Measurements from ENCODE around the gene TUBB2B.

Gene TUBB2B

DNA sequence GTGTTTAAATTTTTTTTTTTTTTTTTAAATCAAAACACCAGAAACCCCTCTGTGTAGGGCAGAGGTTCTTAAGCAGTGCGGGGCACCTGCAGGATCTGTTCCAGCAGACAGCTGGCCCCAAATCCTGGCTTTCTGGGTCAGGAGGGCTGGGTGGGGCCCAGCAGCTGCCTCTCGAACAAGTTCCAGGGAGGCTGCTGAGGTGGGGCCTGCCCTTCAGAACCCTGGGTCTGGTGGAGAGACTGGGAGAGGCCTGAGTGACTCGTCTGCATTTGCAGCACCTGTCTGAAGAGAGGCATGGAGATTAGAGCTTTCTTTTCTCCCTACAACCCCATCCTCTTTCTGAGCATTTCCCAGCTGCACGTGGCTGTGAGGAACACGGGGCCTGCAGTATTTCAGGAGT, 39.7 kb upstream of the TUBB2B start:
- Histone ChIP-seq H3K4me3 (ENCODE audit: low read length in 2 of 2) (no peak overlapping the region), H3K36me3 (ENCODE audit: control insufficient read depth in 2 of 2, insufficient read depth in 2 of 2, low read length in 2 of 2) (peaks cover 26 to 32% of the 10 kb centered on the region in 2 donors), H3K9ac (ENCODE audit: low read length in 2 of 2) (no peak overlapping the region), H3K27ac (ENCODE audit: low read length) (no peak overlapping the region), H3K4me1 (ENCODE audit: control insufficient read depth, insufficient read depth, low read length) (no peaks in the 10 kb centered on the region), H3K9me3 (ENCODE audit: control insufficient read depth in 2 of 2, low read length in 2 of 2) (no peaks in the 10 kb centered on the region), H3K27me3 (ENCODE audit: control insufficient read depth in 1 of 2, insufficient read depth in 2 of 2, low read length in 2 of 2) (no peaks in the 10 kb centered on the region)

DNA sequence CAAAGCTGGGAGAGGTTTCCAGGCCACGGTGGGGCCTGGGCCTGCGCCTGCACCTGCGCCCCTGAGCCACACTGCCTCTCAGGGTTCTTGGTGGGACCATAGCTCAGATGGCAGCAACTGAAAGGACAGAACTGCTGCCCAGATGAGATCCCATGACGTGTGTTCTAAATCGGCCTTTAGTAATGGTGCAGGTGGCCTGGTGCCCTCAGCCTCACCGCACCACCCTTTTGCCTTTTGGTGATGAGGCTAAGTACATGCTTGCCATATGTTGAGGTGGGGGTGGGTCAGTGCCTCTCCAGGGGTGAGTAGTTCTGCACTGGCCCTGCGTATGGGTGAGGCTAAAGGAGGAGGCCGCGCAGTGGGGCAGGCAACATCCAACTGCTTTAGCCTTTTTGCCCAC, 38.7 kb upstream of the TUBB2B start:
- H3K27me3 ChIP-seq (ENCODE audit: control insufficient read depth in 1 of 2, insufficient read depth in 2 of 2, low read length in 2 of 2): no peaks in the 10 kb centered on the region
- no peak overlapping the region for H3K4me3 ChIP-seq (ENCODE audit: low read length in 2 of 2)
- H3K9ac ChIP-seq (ENCODE audit: low read length in 2 of 2): no peak overlapping the region
- H3K4me1 ChIP-seq (ENCODE audit: control insufficient read depth, insufficient read depth, low read length): peaks cover 6% of the 10 kb centered on the region
- H3K36me3 ChIP-seq (ENCODE audit: control insufficient read depth in 2 of 2, insufficient read depth in 2 of 2, low read length in 2 of 2): peaks cover 16 to 26% of the 10 kb centered on the region in 2 donors
- H3K9me3 ChIP-seq (ENCODE audit: control insufficient read depth in 2 of 2, low read length in 2 of 2): no peaks in the 10 kb centered on the region
- H3K27ac ChIP-seq (ENCODE audit: low read length): no peak overlapping the region

DNA sequence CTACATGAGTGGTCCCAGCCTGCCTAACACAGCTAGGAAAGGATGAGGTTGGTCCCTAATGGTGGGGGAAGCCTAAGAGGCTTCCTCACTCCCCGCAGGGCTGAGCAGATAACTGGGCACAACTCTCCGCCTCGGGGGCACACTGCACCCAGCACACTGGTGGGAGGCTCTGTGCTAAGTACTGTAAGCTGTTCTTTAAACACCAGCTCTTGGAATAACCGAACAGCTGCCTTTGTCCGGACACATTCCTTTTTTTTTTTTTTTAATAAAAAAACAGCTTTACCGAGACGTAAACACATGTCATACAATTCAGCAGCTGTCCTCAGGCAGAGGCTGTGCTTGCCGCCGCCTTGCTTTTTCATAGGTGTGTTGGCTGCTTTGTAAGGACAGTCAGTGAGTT, 38.2 kb upstream of the TUBB2B start:
- H3K27ac ChIP-seq (ENCODE audit: low read length): no peak overlapping the region
- no peaks in the 10 kb centered on the region for H3K9me3 ChIP-seq (ENCODE audit: control insufficient read depth in 2 of 2, low read length in 2 of 2)
- peaks cover 15 to 22% of the 10 kb centered on the region in 2 donors for H3K36me3 ChIP-seq (ENCODE audit: control insufficient read depth in 2 of 2, insufficient read depth in 2 of 2, low read length in 2 of 2)
- peaks cover 11% of the 10 kb centered on the region for H3K4me1 ChIP-seq (ENCODE audit: control insufficient read depth, insufficient read depth, low read length)
- H3K4me3 ChIP-seq (ENCODE audit: low read length in 2 of 2): no peak overlapping the region
- H3K9ac ChIP-seq (ENCODE audit: low read length in 2 of 2): peak overlapping the region in 1 of 2 donors; percentile 26
- no peaks in the 10 kb centered on the region for H3K27me3 ChIP-seq (ENCODE audit: control insufficient read depth in 1 of 2, insufficient read depth in 2 of 2, low read length in 2 of 2)

DNA sequence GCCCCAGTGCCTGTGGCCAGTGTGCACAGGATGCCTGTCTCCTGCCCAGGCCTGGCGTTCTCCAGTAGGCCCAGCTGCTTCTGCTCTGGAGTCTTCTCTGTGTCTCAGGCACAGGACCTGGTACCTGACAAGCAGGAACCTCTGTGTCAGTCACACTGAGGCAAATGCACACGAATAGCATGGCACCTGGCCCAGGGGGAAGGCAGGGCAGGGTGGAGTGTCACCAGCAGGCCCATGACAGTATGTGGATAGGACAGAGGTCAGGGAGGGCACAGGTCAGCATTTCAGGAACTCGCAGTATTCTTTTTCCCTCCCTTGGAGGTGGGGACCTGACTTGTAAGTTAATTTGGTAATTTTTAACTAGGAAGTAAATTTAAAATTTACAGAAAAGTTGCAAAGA, 36.9 kb upstream of the TUBB2B start:
- no peaks in the 10 kb centered on the region for H3K27me3 ChIP-seq (ENCODE audit: control insufficient read depth in 1 of 2, insufficient read depth in 2 of 2, low read length in 2 of 2)
- no peak overlapping the region for H3K27ac ChIP-seq (ENCODE audit: low read length)
- peaks cover 11 to 15% of the 10 kb centered on the region in 2 donors for H3K36me3 ChIP-seq (ENCODE audit: control insufficient read depth in 2 of 2, insufficient read depth in 2 of 2, low read length in 2 of 2)
- H3K9me3 ChIP-seq (ENCODE audit: control insufficient read depth in 2 of 2, low read length in 2 of 2): no peaks in the 10 kb centered on the region
- H3K9ac ChIP-seq (ENCODE audit: low read length in 2 of 2): no peak overlapping the region
- no peak overlapping the region for H3K4me3 ChIP-seq (ENCODE audit: low read length in 2 of 2)
- H3K4me1 ChIP-seq (ENCODE audit: control insufficient read depth, insufficient read depth, low read length): peaks cover 20% of the 10 kb centered on the region

DNA sequence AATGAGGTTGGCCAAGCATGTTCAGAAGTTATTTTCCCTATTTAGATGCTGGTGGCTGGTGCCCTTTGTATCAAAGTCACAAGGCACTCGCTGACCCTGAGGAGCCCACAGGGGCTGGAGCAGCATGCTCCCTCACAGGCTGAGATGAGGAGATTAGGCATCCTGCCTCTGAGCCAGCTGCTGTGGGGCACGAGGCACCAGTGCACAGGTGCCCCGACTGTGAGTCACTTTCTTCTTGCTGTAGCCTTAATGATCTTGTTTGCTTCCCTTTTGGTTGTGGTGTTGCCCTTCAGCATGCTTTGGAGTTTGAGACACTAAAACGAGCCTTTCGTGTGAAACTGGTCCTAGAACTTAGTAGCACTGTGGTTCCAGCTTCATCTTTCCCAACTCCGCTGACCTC, 35.6 kb upstream of the TUBB2B start:
- Histone ChIP-seq H3K36me3 (ENCODE audit: control insufficient read depth in 2 of 2, insufficient read depth in 2 of 2, low read length in 2 of 2) (peaks cover 11% of the 10 kb centered on the region in 2 donors), H3K4me1 (ENCODE audit: control insufficient read depth, insufficient read depth, low read length) (peaks cover 25% of the 10 kb centered on the region), H3K9me3 (ENCODE audit: control insufficient read depth in 2 of 2, low read length in 2 of 2) (no peaks in the 10 kb centered on the region), H3K9ac (ENCODE audit: low read length in 2 of 2) (no peak overlapping the region), H3K27me3 (ENCODE audit: control insufficient read depth in 1 of 2, insufficient read depth in 2 of 2, low read length in 2 of 2) (no peaks in the 10 kb centered on the region), H3K27ac (ENCODE audit: low read length) (no peak overlapping the region), H3K4me3 (ENCODE audit: low read length in 2 of 2) (no peak overlapping the region)

DNA sequence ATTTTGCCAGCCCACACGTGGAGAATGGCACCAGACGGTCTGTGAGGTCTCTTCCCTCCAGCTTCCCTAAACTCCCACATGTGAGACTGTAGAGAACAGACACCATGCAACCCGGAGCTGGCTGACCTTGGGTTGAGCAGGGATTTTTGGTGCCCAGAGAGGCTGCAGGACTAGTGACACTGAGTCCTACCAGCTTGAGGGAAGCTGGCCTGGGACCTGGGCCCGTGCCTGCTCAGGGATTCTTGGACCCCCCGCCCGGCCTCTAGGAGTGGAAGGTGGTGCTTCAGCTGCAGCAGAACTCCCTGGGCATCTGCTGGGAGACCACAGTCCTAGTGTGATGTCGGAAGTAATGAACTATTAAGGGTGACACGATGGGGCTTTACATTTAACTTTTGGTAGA, 34.5 kb upstream of the TUBB2B start:
- peaks cover 11% of the 10 kb centered on the region in 2 donors for H3K36me3 ChIP-seq (ENCODE audit: control insufficient read depth in 2 of 2, insufficient read depth in 2 of 2, low read length in 2 of 2)
- H3K4me3 ChIP-seq (ENCODE audit: low read length in 2 of 2): no peak overlapping the region
- no peaks in the 10 kb centered on the region for H3K27me3 ChIP-seq (ENCODE audit: control insufficient read depth in 1 of 2, insufficient read depth in 2 of 2, low read length in 2 of 2)
- H3K4me1 ChIP-seq (ENCODE audit: control insufficient read depth, insufficient read depth, low read length): peaks cover 25% of the 10 kb centered on the region
- no peaks in the 10 kb centered on the region for H3K9me3 ChIP-seq (ENCODE audit: control insufficient read depth in 2 of 2, low read length in 2 of 2)
- no peak overlapping the region for H3K27ac ChIP-seq (ENCODE audit: low read length)
- H3K9ac ChIP-seq (ENCODE audit: low read length in 2 of 2): no peak overlapping the region

DNA sequence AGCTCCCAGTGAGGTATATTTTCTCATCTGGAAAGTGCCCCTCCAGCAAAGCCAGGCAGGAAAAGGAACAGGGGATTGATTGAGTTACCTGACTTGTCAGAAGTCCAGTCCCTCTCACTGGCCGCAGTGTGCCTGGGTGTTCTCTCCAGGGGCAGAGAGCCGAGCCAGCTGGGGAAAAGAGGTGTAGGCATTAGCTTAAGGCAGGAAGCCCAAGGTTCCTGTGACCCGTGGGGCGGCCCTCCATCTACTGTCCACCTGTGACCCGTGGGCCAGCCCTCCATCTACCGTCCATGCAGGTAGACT, 34.0 kb upstream of the TUBB2B start:
- Histone ChIP-seq H3K36me3 (ENCODE audit: control insufficient read depth in 2 of 2, insufficient read depth in 2 of 2, low read length in 2 of 2) (peaks cover 11% of the 10 kb centered on the region in 2 donors), H3K9me3 (ENCODE audit: control insufficient read depth in 2 of 2, low read length in 2 of 2) (no peaks in the 10 kb centered on the region), H3K4me1 (ENCODE audit: control insufficient read depth, insufficient read depth, low read length) (peaks cover 25% of the 10 kb centered on the region), H3K9ac (ENCODE audit: low read length in 2 of 2) (no peak overlapping the region), H3K4me3 (ENCODE audit: low read length in 2 of 2) (no peak overlapping the region), H3K27me3 (ENCODE audit: control insufficient read depth in 1 of 2, insufficient read depth in 2 of 2, low read length in 2 of 2) (no peaks in the 10 kb centered on the region), H3K27ac (ENCODE audit: low read length) (no peak overlapping the region)

DNA sequence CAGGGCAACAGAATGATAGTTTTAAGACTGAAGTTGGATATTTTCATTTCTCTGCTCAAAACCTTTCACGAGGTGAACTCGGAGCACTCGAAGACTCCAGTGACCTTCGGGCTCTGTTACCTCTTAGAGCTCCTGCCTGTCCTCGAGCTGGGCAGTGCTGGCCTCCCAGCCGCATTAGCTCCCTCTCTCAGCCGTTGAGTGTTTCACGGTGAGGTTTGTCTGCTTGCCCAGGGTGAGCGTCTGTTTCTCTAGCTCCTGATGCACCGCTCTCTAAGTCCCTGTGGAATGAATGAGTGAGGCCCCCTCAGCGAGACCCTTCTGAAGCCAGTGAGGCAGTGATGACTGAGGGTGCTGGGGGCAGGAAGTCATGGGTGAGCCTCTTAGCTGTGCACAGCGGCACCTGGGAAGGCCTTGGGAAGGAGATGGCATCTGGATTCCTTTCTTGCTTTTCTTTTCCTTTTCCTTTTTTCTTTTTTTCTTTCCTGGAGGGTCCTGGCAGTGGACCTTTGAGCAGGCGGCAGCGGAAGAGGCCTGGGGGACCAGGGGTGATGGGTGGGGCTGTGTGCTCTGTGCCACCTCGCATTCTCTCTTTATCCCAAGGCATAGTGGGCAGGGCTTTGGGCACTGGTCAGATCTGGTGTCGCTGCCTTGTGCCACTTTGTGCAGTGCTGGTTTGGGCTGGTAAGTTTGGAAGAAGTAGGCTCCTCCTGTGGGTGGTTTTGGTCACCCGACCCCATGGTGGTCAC, 33.5 kb upstream of the TUBB2B start:
- H3K4me3 ChIP-seq (ENCODE audit: low read length in 2 of 2): peak overlapping the region in 1 of 2 donors; percentile 28
- H3K9ac ChIP-seq (ENCODE audit: low read length in 2 of 2): no peak overlapping the region
- no peaks in the 10 kb centered on the region for H3K9me3 ChIP-seq (ENCODE audit: control insufficient read depth in 2 of 2, low read length in 2 of 2)
- H3K4me1 ChIP-seq (ENCODE audit: control insufficient read depth, insufficient read depth, low read length): peaks cover 25% of the 10 kb centered on the region
- H3K27me3 ChIP-seq (ENCODE audit: control insufficient read depth in 1 of 2, insufficient read depth in 2 of 2, low read length in 2 of 2): no peaks in the 10 kb centered on the region
- no peak overlapping the region for H3K27ac ChIP-seq (ENCODE audit: low read length)
- peaks cover 11% of the 10 kb centered on the region in 2 donors for H3K36me3 ChIP-seq (ENCODE audit: control insufficient read depth in 2 of 2, insufficient read depth in 2 of 2, low read length in 2 of 2)

DNA sequence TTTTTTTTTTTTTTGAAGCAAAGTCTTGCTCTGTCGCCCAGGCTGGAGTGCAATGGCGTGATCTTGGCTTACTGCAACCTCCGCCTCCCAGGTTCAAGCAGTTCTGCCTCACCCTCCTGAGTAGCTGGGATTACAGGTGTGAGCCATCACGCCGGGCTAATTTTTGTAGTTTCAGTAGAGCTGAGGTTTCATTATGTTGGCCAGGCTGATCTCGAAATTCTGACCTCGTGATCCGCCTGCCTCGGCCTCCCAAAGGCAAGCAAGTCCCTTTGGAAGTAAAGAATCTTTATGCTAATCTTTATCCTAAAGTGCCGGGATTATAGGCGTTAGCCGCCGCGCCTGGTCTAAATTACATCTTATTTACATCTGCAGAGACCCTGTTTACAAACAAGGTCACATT, 32.8 kb upstream of the TUBB2B start:
- H3K27me3 ChIP-seq (ENCODE audit: control insufficient read depth in 1 of 2, insufficient read depth in 2 of 2, low read length in 2 of 2): no peaks in the 10 kb centered on the region
- no peaks in the 10 kb centered on the region for H3K9me3 ChIP-seq (ENCODE audit: control insufficient read depth in 2 of 2, low read length in 2 of 2)
- H3K27ac ChIP-seq (ENCODE audit: low read length): no peak overlapping the region
- H3K4me3 ChIP-seq (ENCODE audit: low read length in 2 of 2): peak overlapping the region in 1 of 2 donors; percentile 29
- no peak overlapping the region for H3K9ac ChIP-seq (ENCODE audit: low read length in 2 of 2)
- peaks cover 25% of the 10 kb centered on the region for H3K4me1 ChIP-seq (ENCODE audit: control insufficient read depth, insufficient read depth, low read length)
- peaks cover 11% of the 10 kb centered on the region in 2 donors for H3K36me3 ChIP-seq (ENCODE audit: control insufficient read depth in 2 of 2, insufficient read depth in 2 of 2, low read length in 2 of 2)

DNA sequence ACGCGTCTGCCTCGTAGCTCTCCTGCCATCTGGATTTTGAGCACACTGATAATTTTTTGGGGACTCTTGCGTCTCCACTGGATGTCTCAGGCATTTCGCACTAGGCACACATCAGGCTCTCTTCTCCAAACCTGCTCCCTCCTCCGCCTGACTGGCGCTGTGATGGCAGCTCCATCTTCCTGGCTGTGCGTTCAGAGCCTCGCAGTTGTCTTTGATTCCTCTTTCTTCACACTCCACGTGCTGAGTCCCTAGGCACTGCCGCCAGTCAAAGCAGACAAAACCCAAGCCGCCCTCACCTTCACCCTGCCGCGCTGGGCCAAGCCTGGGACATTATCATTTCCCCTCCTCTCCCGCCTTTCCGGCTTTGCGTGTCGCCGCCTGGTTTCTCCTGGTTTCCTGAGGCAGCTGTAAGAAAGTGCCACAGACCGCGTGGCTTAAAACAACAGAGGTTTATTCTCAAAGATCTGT, 32.1 kb upstream of the TUBB2B start:
- peak overlapping the region; percentile 31 for H3K27ac ChIP-seq (ENCODE audit: low read length)
- peaks cover 25% of the 10 kb centered on the region for H3K4me1 ChIP-seq (ENCODE audit: control insufficient read depth, insufficient read depth, low read length)
- no peaks in the 10 kb centered on the region for H3K27me3 ChIP-seq (ENCODE audit: control insufficient read depth in 1 of 2, insufficient read depth in 2 of 2, low read length in 2 of 2)
- H3K9me3 ChIP-seq (ENCODE audit: control insufficient read depth in 2 of 2, low read length in 2 of 2): no peaks in the 10 kb centered on the region
- peak overlapping the region; percentile 90 to 91 for H3K4me3 ChIP-seq (ENCODE audit: low read length in 2 of 2)
- peak overlapping the region; percentile 72 to 74 for H3K9ac ChIP-seq (ENCODE audit: low read length in 2 of 2)
- H3K36me3 ChIP-seq (ENCODE audit: control insufficient read depth in 2 of 2, insufficient read depth in 2 of 2, low read length in 2 of 2): peaks cover 9 to 11% of the 10 kb centered on the region in 2 donors

DNA sequence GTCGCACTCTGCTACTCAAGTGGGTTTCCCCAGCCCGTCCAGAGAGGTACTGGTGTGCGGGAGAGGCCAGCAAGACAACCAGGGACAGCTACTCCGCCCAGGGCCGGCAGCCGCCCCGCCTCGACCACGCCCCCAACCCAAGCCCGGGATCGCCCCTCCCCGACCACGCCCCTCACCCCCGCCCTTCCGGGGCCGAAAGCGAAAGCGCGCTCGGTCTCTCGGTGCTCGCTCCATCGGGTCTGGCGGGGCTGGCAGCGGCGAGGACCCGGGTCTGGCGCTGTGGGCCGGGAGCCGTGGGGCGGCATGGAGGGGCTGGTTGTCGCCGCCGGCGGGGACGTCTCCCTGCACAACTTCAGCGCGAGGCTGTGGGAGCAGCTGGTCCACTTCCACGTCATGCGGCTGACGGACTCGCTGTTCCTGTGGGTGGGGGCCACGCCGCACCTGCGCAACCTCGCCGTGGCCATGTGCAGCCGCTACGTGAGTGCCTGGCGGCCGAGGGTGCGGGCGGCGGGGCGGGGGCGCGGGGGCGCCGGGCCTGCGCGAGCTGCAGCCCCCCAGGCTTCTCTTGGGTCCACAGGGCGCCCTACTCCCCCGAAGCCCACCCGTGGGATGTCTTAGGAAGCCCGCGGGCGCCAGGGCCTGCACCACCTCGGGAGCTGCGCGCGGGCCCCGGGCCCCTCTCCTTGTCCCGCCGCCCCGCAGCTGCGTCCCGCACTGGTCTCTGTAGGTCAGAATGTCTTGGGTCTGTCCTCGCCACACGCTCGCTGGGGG, 31.5 kb upstream of the TUBB2B start, which contains the start of gene PSMG4:
Gene PSMG4, plus strand, starts transcription at position 228 of the 771 bp plus-strand sequence. Its CDS starts 76 bp downstream, at position 304.
- Histone ChIP-seq H3K4me3 (ENCODE audit: low read length in 2 of 2) (peak within 1 kb of the TSS; percentile 90 to 91), H3K36me3 (ENCODE audit: control insufficient read depth in 2 of 2, insufficient read depth in 2 of 2, low read length in 2 of 2) (peaks cover 3 to 5% of the 10 kb centered on the region in 2 donors), H3K4me1 (ENCODE audit: control insufficient read depth, insufficient read depth, low read length) (peaks cover 25% of the 10 kb centered on the region), H3K9me3 (ENCODE audit: control insufficient read depth in 2 of 2, low read length in 2 of 2) (no peaks in the 10 kb centered on the region), H3K27me3 (ENCODE audit: control insufficient read depth in 1 of 2, insufficient read depth in 2 of 2, low read length in 2 of 2) (no peaks in the 10 kb centered on the region), H3K9ac (ENCODE audit: low read length in 2 of 2) (peak within 1 kb of the TSS; percentile 72 to 74), H3K27ac (ENCODE audit: low read length) (peak within 1 kb of the TSS; percentile 31)
